Body of pancreas (tissue), 4 donors: Measurements from ENCODE around the gene ACBD6. TPM values are rescaled to one million over a fixed set of nuclear protein-coding genes. Genes with fewer than 3 reads are reported as not detected.

Experiments used
- ATAC-seq: fragments of 150-250 bp; one replicate; pipeline ENCODE4 v1.9.1; 2016
- DNase-seq, 4 donors: peaks; one replicate each; pipeline ENCODE4 v3.0.0-alpha.2; 2019
- H3K27ac ChIP-seq, 4 donors: fragments of 200-600 bp; sonication (generic); 1 replicate in 3 of 4; 2 replicates in 1 of 4; pipeline versions ENCODE4 v1.5.1 to v1.6.1; 2016 to 2019; ENCODE audit warnings: mild to moderate bottlenecking in 1 of 4, mixed read lengths in 1 of 4, moderate library complexity in 1 of 4
- H3K27me3 ChIP-seq, 2 donors: fragments of 200-600 bp; sonication (generic); one replicate each; pipeline ENCODE4 v1.6.0; 2016; ENCODE audit warnings: mild to moderate bottlenecking in 1 of 2
- H3K36me3 ChIP-seq, 2 donors: fragments of 200-600 bp; sonication (generic); replicated peaks in 1 of 2; 2 replicates each; pipeline ENCODE4 v1.5.1; 2016; ENCODE audit warnings: low read depth in 2 of 2; ENCODE audit not compliant: insufficient read depth in 1 of 2
- H3K4me1 ChIP-seq: fragments of 200-600 bp; sonication (generic); one replicate; pipeline ENCODE4 v1.6.0; 2016
- H3K4me3 ChIP-seq, 2 donors: fragments of 200-600 bp; sonication (generic); 1 replicate in 1 of 2; 2 replicates in 1 of 2; pipeline ENCODE4 v1.5.1; 2016 to 2019
- H3K9me3 ChIP-seq, 3 donors: fragments of 200-600 bp; sonication (generic); 1 replicate in 2 of 3; 2 replicates in 1 of 3; pipeline ENCODE4 v1.5.1; 2016
- POLR2A ChIP-seq, 3 donors: fragments of 450-650 bp; IDR thresholded peaks; one replicate each; pipeline ENCODE4 v1.6.1; 2016; ENCODE audit warnings: antibody characterized with exemption in 3 of 3, mild to moderate bottlenecking in 2 of 3
- WGBS, 2 donors: methylation state at CpG; one replicate each; pipeline ENCODE4 v1.1.5; 2017; 5-methylcytosine and 5-hydroxymethylcytosine counted together
- intact Hi-C: fragments of 100-400 bp; cut with DNase I; formaldehyde crosslinking; loops from one replicate; pipeline ENCODE4 v1.15.1; 2023
- total RNA-seq, 2 donors: library from RNA; depleted of rRNA; stranded (reverse); fragments of >200 nt; gene quantifications; one replicate each; pipeline ENCODE4 v1.1.0, GENCODE V29; 2016
- TF ChIP-seq, protein P1 (sequence below), 7 experiments: fragments of 450-650 bp in 4 of 7; fragments of 200-600 bp in 3 of 7; sonication (generic) in 3 of 7; IDR thresholded peaks; one replicate each; pipeline ENCODE4 v1.5.1; 2016 to 2019; ENCODE audit warnings: antibody characterized with exemption in 7 of 7

The ACBD6 gene
- total RNA-seq, 2 donors from 2014 or later = 37.4 to 49.4 TPM

- H3K4me3 ChIP-seq = no peak overlapping the region
- DNase-seq = no peak
- WGBS, 2 donors = 62 to 70% methylated on average over 4 of the region's 4 CpGs
- H3K4me1 ChIP-seq = no peaks in the 10 kb centered on the region
- H3K36me3 ChIP-seq = no peaks in the 10 kb centered on the region
- intact Hi-C loops = no loop called here
- ATAC-seq = no peak
- H3K27ac ChIP-seq = no peak overlapping the region
- TF ChIP-seq POLR2A (IDR thresholded peaks at IDR 0.05) = no peak
- TF ChIP-seq, protein P1, sequence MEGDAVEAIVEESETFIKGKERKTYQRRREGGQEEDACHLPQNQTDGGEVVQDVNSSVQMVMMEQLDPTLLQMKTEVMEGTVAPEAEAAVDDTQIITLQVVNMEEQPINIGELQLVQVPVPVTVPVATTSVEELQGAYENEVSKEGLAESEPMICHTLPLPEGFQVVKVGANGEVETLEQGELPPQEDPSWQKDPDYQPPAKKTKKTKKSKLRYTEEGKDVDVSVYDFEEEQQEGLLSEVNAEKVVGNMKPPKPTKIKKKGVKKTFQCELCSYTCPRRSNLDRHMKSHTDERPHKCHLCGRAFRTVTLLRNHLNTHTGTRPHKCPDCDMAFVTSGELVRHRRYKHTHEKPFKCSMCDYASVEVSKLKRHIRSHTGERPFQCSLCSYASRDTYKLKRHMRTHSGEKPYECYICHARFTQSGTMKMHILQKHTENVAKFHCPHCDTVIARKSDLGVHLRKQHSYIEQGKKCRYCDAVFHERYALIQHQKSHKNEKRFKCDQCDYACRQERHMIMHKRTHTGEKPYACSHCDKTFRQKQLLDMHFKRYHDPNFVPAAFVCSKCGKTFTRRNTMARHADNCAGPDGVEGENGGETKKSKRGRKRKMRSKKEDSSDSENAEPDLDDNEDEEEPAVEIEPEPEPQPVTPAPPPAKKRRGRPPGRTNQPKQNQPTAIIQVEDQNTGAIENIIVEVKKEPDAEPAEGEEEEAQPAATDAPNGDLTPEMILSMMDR (IDR thresholded peaks at IDR 0.05) = no peak
- no peaks in the 10 kb centered on the region for H3K27me3 ChIP-seq
- no peaks in the 10 kb centered on the region for H3K9me3 ChIP-seq
Measured at GRCh38 chr1:180397175-180397574, 105.2 kb downstream of the ACBD6 start.

DNA sequence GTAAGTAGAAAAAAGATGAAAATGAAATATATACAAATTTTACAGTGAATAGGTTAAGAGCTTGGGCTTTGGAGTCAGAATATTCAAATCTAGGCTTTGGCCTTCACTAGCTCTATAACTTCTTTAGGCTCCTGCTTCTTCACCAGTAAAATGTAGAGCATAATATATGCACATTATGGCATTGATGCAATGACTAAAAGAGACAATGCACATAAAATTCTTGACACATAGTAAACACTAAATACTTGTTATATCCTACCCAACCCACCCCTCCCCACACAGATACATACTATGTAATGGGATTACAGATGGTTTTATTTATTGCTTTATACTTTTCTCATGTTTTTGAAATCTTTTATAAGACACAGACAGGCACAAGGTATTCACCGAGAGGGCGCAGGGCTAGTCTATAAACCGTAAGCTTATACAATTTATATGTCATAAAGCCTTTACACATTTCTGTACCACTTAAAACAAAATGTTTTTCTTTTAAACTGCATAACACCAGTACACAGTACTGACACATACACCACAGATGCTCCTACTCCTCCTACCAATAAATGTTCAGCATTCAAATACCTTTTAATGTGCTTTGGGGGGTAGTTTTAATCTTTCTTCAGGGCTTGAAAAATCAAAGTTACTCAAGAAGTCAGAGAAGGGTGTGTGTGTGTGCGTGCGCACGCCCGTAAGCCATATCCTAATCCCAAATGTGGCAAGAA, 109.8 kb downstream of the ACBD6 start:
- ATAC-seq = no peak
- no peak for DNase-seq
- Histone ChIP-seq H3K9me3 (no peaks in the 10 kb centered on the region), H3K27me3 (no peaks in the 10 kb centered on the region), H3K27ac (no peak overlapping the region), H3K4me3 (no peak overlapping the region), H3K4me1 (no peaks in the 10 kb centered on the region), H3K36me3 (no peaks in the 10 kb centered on the region)
- WGBS, 2 donors = 97% methylated on average over 7 of the region's 7 CpGs
- no peak for TF ChIP-seq POLR2A (IDR thresholded peaks at IDR 0.05)
- intact Hi-C loops = no loop called here

GRCh38 chr1:180392020-180392419, 110.4 kb downstream of the ACBD6 start:
- no peaks in the 10 kb centered on the region for H3K36me3 ChIP-seq
- no peak overlapping the region for H3K4me3 ChIP-seq
- TF ChIP-seq POLR2A (IDR thresholded peaks at IDR 0.05) = no peak
- TF ChIP-seq, protein P1 (IDR thresholded peaks at IDR 0.05) = no peak
- DNase-seq = no peak
- H3K9me3 ChIP-seq = no peaks in the 10 kb centered on the region
- ATAC-seq = no peak
- H3K27me3 ChIP-seq = no peaks in the 10 kb centered on the region
- H3K27ac ChIP-seq = no peak overlapping the region
- intact Hi-C loops = no loop called here
- H3K4me1 ChIP-seq = no peaks in the 10 kb centered on the region

DNA sequence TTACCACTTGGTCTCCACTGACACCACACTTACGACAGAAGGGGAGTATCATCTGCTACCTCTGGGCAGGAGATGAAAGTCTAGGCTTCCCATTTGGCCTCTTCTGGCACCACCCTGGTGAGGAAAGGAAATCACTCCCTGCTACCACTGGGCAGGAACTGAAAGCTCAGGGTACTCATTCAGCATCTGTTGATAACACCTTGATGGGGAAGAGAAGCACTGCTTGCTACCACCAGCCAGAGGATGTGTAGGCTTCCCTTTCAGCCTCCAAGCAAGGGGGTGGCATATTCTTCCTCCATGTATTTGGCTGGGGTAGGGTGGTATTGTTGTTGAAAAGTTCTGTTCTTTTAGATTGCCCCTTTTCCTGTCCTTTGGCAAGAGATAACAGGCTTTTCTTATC, 115.0 kb downstream of the ACBD6 start:
- DNase-seq = no peak
- intact Hi-C loops = no loop called here
- H3K4me1 ChIP-seq = peaks cover 1% of the 10 kb centered on the region
- TF ChIP-seq, protein P1 (IDR thresholded peaks at IDR 0.05) = no peak
- TF ChIP-seq POLR2A (IDR thresholded peaks at IDR 0.05) = no peak
- H3K4me3 ChIP-seq = no peak overlapping the region
- no peak overlapping the region for H3K27ac ChIP-seq
- H3K36me3 ChIP-seq = no peaks in the 10 kb centered on the region
- ATAC-seq = no peak
- no peaks in the 10 kb centered on the region for H3K9me3 ChIP-seq
- H3K27me3 ChIP-seq = no peaks in the 10 kb centered on the region
- 100% methylated on average over 1 of the region's 1 CpG for WGBS, 2 donors

GRCh38 chr1:180386745-180387367, 115.5 kb downstream of the ACBD6 start:
- Histone ChIP-seq H3K4me3 (no peak overlapping the region), H3K36me3 (no peaks in the 10 kb centered on the region), H3K27me3 (no peaks in the 10 kb centered on the region), H3K9me3 (no peaks in the 10 kb centered on the region), H3K27ac (no peak overlapping the region), H3K4me1 (peaks cover 7% of the 10 kb centered on the region)
- ATAC-seq = no peak
- intact Hi-C loops = no loop called here
- DNase-seq = no peak
- 95% methylated on average over 4 of the region's 4 CpGs for WGBS, 2 donors
- TF ChIP-seq, protein P1 (IDR thresholded peaks at IDR 0.05) = no peak
- no peak for TF ChIP-seq POLR2A (IDR thresholded peaks at IDR 0.05)
